Measurements from ENCODE around the gene IL18. TPM values are rescaled to one million over a fixed set of nuclear protein-coding genes. Genes with fewer than 3 reads are reported as not detected.
"Not testable (repeated sequence)": the region's sequence is repeated elsewhere in the genome, so short reads cannot be mapped to it uniquely, and the experiment has no call there.

IL18 gene
- total RNA-seq, 2 experiments from 2014 or later = not detected

- H4K20me1 ChIP-seq (ENCODE audit: insufficient read depth, low read length) = no peaks in the 10 kb centered on the region
- no peaks in the 10 kb centered on the region for H3K79me2 ChIP-seq (ENCODE audit: insufficient read depth, low read depth, low read length)
- H3K9me3 ChIP-seq (ENCODE audit: low read length) = no peaks in the 10 kb centered on the region
- no peak overlapping the region for H3K4me3 ChIP-seq (ENCODE audit: low read depth, low read length, poor library complexity, severe bottlenecking)
- H3K4me1 ChIP-seq (ENCODE audit: insufficient read depth, low read length, poor library complexity, severe bottlenecking) = no peaks in the 10 kb centered on the region
- intact Hi-C loops (cut with micrococcal nuclease; ENCODE audit: unreplicated experiment) = no loop called here
- CTCF ChIA-PET (ENCODE audit: unreplicated experiment) = no interaction called here
- no peak overlapping the region for H3K27ac ChIP-seq (ENCODE audit: low read depth, low read length, poor library complexity, severe bottlenecking)
- POLR2A ChIA-PET = no interaction called here
- no peak overlapping the region for H2AFZ ChIP-seq (ENCODE audit: low read length)
- TF ChIP-seq EZH2phosphoT487 (IDR thresholded peaks at IDR 0.05; ENCODE audit: borderline replicate concordance, low read depth, low read length) (no peak), CTCF (conservative IDR thresholded peaks at IDR 0.05; ENCODE audit: low read length) (no peak)
- no peaks in the 10 kb centered on the region for H3K9me2 ChIP-seq (ENCODE audit: insufficient read depth, low read length)
- no peak for DNase-seq (ENCODE audit: low spot score)
- BruUV-seq (replicated peaks) = no TSS peak
- no peak overlapping the region for H3K4me2 ChIP-seq (ENCODE audit: low read length)
- H3K36me3 ChIP-seq (ENCODE audit: insufficient read depth, low read length) = no peaks in the 10 kb centered on the region
These were observed 32.7 kb upstream of the IL18 start for GRCh38 chr11:112196519-112197087.

- Histone ChIP-seq H3K4me2 (ENCODE audit: low read length) (no peak overlapping the region), H3K9me2 (ENCODE audit: insufficient read depth, low read length) (no peaks in the 10 kb centered on the region), H3K9me3 (ENCODE audit: low read length) (no peaks in the 10 kb centered on the region), H3K4me3 (ENCODE audit: low read depth, low read length, poor library complexity, severe bottlenecking) (no peak overlapping the region), H3K79me2 (ENCODE audit: insufficient read depth, low read depth, low read length) (no peaks in the 10 kb centered on the region), H3K36me3 (ENCODE audit: insufficient read depth, low read length) (no peaks in the 10 kb centered on the region), H3K27ac (ENCODE audit: low read depth, low read length, poor library complexity, severe bottlenecking) (no peak overlapping the region), H3K4me1 (ENCODE audit: insufficient read depth, low read length, poor library complexity, severe bottlenecking) (no peaks in the 10 kb centered on the region), H4K20me1 (ENCODE audit: insufficient read depth, low read length) (no peaks in the 10 kb centered on the region), H2AFZ (ENCODE audit: low read length) (no peak overlapping the region)
- CTCF ChIA-PET (ENCODE audit: unreplicated experiment) = no interaction called here
- intact Hi-C loops (cut with micrococcal nuclease; ENCODE audit: unreplicated experiment) = no loop called here
- BruUV-seq (replicated peaks) = no TSS peak
- POLR2A ChIA-PET = interaction anchor here (0.7 kb wide), 1 partner anchor 42 kb away, joined by 3 read pairs; no protein-coding TSS in a partner anchor
- no peak for DNase-seq (ENCODE audit: low spot score)
- no peak for TF ChIP-seq CTCF (conservative IDR thresholded peaks at IDR 0.05; ENCODE audit: low read length)
- no peak for TF ChIP-seq EZH2phosphoT487 (IDR thresholded peaks at IDR 0.05; ENCODE audit: borderline replicate concordance, low read depth, low read length)
These were observed 32.1 kb upstream of the IL18 start for GRCh38 chr11:112195951-112196351.

- H3K4me2 ChIP-seq (ENCODE audit: low read length); H3K4me1 ChIP-seq (ENCODE audit: insufficient read depth, low read length, poor library complexity, severe bottlenecking); H3K4me3 ChIP-seq (ENCODE audit: low read depth, low read length, poor library complexity, severe bottlenecking); H2AFZ ChIP-seq (ENCODE audit: low read length); CTCF ChIA-PET (ENCODE audit: unreplicated experiment); DNase-seq (ENCODE audit: low spot score); H3K36me3 ChIP-seq (ENCODE audit: insufficient read depth, low read length); BruUV-seq (replicated peaks); POLR2A ChIA-PET; intact Hi-C loops (cut with micrococcal nuclease; ENCODE audit: unreplicated experiment); H4K20me1 ChIP-seq (ENCODE audit: insufficient read depth, low read length); H3K9me2 ChIP-seq (ENCODE audit: insufficient read depth, low read length); H3K79me2 ChIP-seq (ENCODE audit: insufficient read depth, low read depth, low read length); H3K27ac ChIP-seq (ENCODE audit: low read depth, low read length, poor library complexity, severe bottlenecking); H3K9me3 ChIP-seq (ENCODE audit: low read length): not testable (repeated sequence)
These were observed 31.2 kb upstream of the IL18 start for GRCh38 chr11:112195113-112195512.

All from OCI-LY7 (cell line).